ENCODE results near the gene SERPIND1.

DNA sequence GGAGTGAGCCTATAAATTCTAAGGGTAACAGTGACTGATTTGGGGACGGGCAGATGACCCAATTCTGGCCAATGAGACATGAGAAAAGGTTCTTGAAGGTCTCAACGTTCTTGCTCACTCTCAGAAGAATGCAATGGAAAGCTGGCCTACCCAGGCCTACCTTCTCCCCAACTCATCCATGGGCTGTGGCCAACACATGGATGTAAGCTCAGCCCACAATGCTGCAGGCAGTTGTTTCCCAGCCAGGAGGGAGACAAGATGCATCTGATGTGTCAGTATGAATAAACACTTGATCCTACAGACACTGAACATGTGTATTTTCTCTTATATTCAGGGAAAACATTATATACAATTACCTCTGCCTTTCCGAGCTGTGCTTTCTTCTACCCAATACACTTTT is 60.3 kb downstream of the SERPIND1 start:
- TF ChIP-seq, protein P1, sequence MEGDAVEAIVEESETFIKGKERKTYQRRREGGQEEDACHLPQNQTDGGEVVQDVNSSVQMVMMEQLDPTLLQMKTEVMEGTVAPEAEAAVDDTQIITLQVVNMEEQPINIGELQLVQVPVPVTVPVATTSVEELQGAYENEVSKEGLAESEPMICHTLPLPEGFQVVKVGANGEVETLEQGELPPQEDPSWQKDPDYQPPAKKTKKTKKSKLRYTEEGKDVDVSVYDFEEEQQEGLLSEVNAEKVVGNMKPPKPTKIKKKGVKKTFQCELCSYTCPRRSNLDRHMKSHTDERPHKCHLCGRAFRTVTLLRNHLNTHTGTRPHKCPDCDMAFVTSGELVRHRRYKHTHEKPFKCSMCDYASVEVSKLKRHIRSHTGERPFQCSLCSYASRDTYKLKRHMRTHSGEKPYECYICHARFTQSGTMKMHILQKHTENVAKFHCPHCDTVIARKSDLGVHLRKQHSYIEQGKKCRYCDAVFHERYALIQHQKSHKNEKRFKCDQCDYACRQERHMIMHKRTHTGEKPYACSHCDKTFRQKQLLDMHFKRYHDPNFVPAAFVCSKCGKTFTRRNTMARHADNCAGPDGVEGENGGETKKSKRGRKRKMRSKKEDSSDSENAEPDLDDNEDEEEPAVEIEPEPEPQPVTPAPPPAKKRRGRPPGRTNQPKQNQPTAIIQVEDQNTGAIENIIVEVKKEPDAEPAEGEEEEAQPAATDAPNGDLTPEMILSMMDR (IDR thresholded peaks at IDR 0.05; ENCODE audit: insufficient read depth, low read depth, low read length): no peak
- no peak for TF ChIP-seq EZH2 (IDR thresholded peaks at IDR 0.05; ENCODE audit: insufficient read depth, low read length)
